HCT116 (cell line): ENCODE measurements around the gene INPP5E. TPM values are rescaled to one million over a fixed set of nuclear protein-coding genes. Genes with fewer than 3 reads are reported as not detected.

Source experiments
- ATAC-seq: fragments of 200-7000 bp; cut with Tn5 transposase; 2 replicates; pipeline ENCODE4 v1.9.1; 2020; ENCODE audit warnings: mild to moderate bottlenecking, moderate library complexity
- BruUV-seq: library from RNA; stranded (reverse); fragments of 400-500 nt; replicated peaks from 2 replicates; lab custom pipeline; 2021; lab: Mats Ljungman, UMichigan
- CTCF ChIA-PET: fragments of 300-600 bp; sonication (Branson Sonifier 250); formaldehyde crosslinking; loops from one replicate; lab custom pipeline; 2021; ENCODE audit warnings: antibody characterized with exemption; lab: Charles Lee
- POLR2A ChIA-PET: fragments of 300-600, 350-600 bp; sonication (Branson Sonifier 250); formaldehyde crosslinking; loops from one replicate; lab custom pipeline; 2021; ENCODE audit warnings: antibody characterized with exemption; lab: Charles Lee
- RAD21 ChIA-PET, 2 experiments: fragments of 300-600 bp; sonication (Branson Sonifier 250); formaldehyde crosslinking; loops; one replicate each; lab custom pipeline; 2023; ENCODE audit warnings: low total read pairs in 2 of 2; ENCODE audit not compliant: uncharacterized antibody in 2 of 2, unreplicated experiment in 2 of 2, low non-redundant PET in 1 of 2; lab: Charles Lee
- DNase-seq: peaks from one replicate; pipeline ENCODE4 v3.0.0-alpha.2; 2010; ENCODE audit warnings: low read depth, low spot score
- H2AFZ ChIP-seq: fragments of 200-600 bp; shearing (Covaris generic), sonication (generic); 2 replicates; pipeline ENCODE4 v1.6.1; 2017; ENCODE audit warnings: low read depth, mixed run types, mixed read lengths, antibody characterized with exemption, low read length; ENCODE audit not compliant: poor library complexity, severe bottlenecking
- H3K27ac ChIP-seq: 2 replicates; pipeline ENCODE4 v1.5.1; 2012; ENCODE audit warnings: low read depth, low read length
- H3K27me3 ChIP-seq: fragments of 200-600 bp; sonication (generic); 2 replicates; pipeline ENCODE4 v1.6.1; 2016; ENCODE audit warnings: mixed run types, low read length, mixed read lengths; ENCODE audit not compliant: insufficient read depth
- H3K36me3 ChIP-seq, 2 experiments: fragments of 200-500 bp in 1 of 2; fragments of 200-600 bp in 1 of 2; sonication (Bioruptor generic) in 1 of 2; sonication (generic) in 1 of 2; 2 replicates each; pipeline versions ENCODE4 v1.5.1 to v1.6.1; 2014 to 2016; ENCODE audit warnings: low read length in 2 of 2, inconsistent platforms in 1 of 2, mixed read lengths in 1 of 2, mixed run types in 1 of 2; ENCODE audit not compliant: insufficient read depth in 2 of 2, control insufficient read depth in 1 of 2
- H3K4me1 ChIP-seq, 2 experiments: fragments of 200-600 bp in 1 of 2; sonication (generic) in 1 of 2; 2 replicates each; pipeline versions ENCODE4 v1.5.1 to v1.6.1; 2012 to 2017; ENCODE audit warnings: low read length in 2 of 2, inconsistent platforms in 1 of 2, mild to moderate bottlenecking in 1 of 2, mixed read lengths in 1 of 2, mixed run types in 1 of 2, moderate library complexity in 1 of 2; ENCODE audit not compliant: insufficient read depth in 2 of 2, control insufficient read depth in 1 of 2
- H3K4me2 ChIP-seq: fragments of 200-600 bp; sonication (generic); 2 replicates; pipeline ENCODE4 v1.6.1; 2017; ENCODE audit warnings: mixed run types, low read length, mixed read lengths
- H3K4me3 ChIP-seq, 2 experiments: fragments of 200-600 bp in 1 of 2; sonication (generic) in 1 of 2; replicated peaks in 1 of 2; 2 replicates each; pipeline ENCODE4 v1.5.1; 2011 to 2016; ENCODE audit warnings: low read length in 2 of 2, control low read depth in 1 of 2, low read depth in 1 of 2, mild to moderate bottlenecking in 1 of 2, mixed read lengths in 1 of 2, mixed run types in 1 of 2
- H3K79me2 ChIP-seq: fragments of 200-600 bp; sonication (generic); 2 replicates; pipeline ENCODE4 v1.6.1; 2017; ENCODE audit warnings: mild to moderate bottlenecking, mixed run types, low read length, moderate library complexity, mixed read lengths; ENCODE audit not compliant: insufficient read depth
- H3K9ac ChIP-seq: fragments of 200-600 bp; sonication (generic); 2 replicates; pipeline ENCODE4 v1.6.1; 2016; ENCODE audit warnings: low read length, mixed read lengths
- H3K9me2 ChIP-seq: fragments of 200-600 bp; sonication (generic), shearing (Covaris generic); 2 replicates; pipeline ENCODE4 v1.6.1; 2017; ENCODE audit warnings: mixed run types, mild to moderate bottlenecking, moderate library complexity; ENCODE audit not compliant: insufficient read depth
- H3K9me3 ChIP-seq, 2 experiments: fragments of 200-500 bp in 1 of 2; fragments of 200-600 bp in 1 of 2; sonication (Bioruptor generic) in 1 of 2; sonication (generic) in 1 of 2; 2 replicates each; pipeline ENCODE4 v1.6.1; 2014 to 2017; ENCODE audit warnings: low read length in 2 of 2, mixed read lengths in 2 of 2, inconsistent platforms in 1 of 2, low read depth in 1 of 2, mild to moderate bottlenecking in 1 of 2, mixed run types in 1 of 2, moderate library complexity in 1 of 2; ENCODE audit not compliant: control insufficient read depth in 1 of 2, insufficient read depth in 1 of 2
- H4K20me1 ChIP-seq: fragments of 200-600 bp; sonication (generic), shearing (Covaris generic); 2 replicates; pipeline ENCODE4 v1.6.1; 2017; ENCODE audit warnings: mixed run types, mild to moderate bottlenecking, moderate library complexity; ENCODE audit not compliant: insufficient read depth
- CBX3 ChIP-seq: IDR thresholded peaks from 2 replicates; pipeline ENCODE4 v1.6.1; 2012; ENCODE audit warnings: low read depth
- CEBPB ChIP-seq: IDR thresholded peaks from 2 replicates; pipeline ENCODE4 v1.6.1; 2012; ENCODE audit warnings: low read depth
- CTCF ChIP-seq, 3 experiments: fragments of 200-600 bp in 1 of 3; sonication (generic) in 1 of 3; IDR thresholded peaks in 2 of 3; conservative IDR thresholded peaks in 1 of 3; 2 replicates each; pipeline ENCODE4 v1.5.1; 2012 to 2017; ENCODE audit warnings: low read depth in 2 of 3, low read length in 2 of 3, antibody characterized with exemption in 1 of 3, borderline replicate concordance in 1 of 3, control low read depth in 1 of 3, mild to moderate bottlenecking in 1 of 3, mixed read lengths in 1 of 3, mixed run types in 1 of 3, moderate library complexity in 1 of 3; ENCODE audit not compliant: insufficient read depth in 1 of 3
- EGR1 ChIP-seq: IDR thresholded peaks from 2 replicates; pipeline ENCODE4 v1.6.1; 2012; ENCODE audit warnings: low read depth
- EZH2 ChIP-seq: fragments of 200-600 bp; sonication (generic); IDR thresholded peaks from 2 replicates; pipeline ENCODE4 v1.6.1; 2017; ENCODE audit warnings: antibody characterized with exemption, mixed run types
- EZH2phosphoT487 ChIP-seq: fragments of 200-600 bp; IDR thresholded peaks from 2 replicates; pipeline ENCODE4 v1.6.1; 2018; ENCODE audit warnings: antibody characterized with exemption, borderline replicate concordance
- FOSL1 ChIP-seq: IDR thresholded peaks from 2 replicates; pipeline ENCODE4 v1.6.1; 2012; ENCODE audit warnings: low read depth
- POLR2A ChIP-seq: IDR thresholded peaks from 2 replicates; pipeline ENCODE4 v1.7.0; 2011; ENCODE audit warnings: borderline replicate concordance; ENCODE audit not compliant: insufficient read depth, insufficient read length; ENCODE audit errors: extremely low read depth
- POLR2AphosphoS5 ChIP-seq: IDR thresholded peaks from 2 replicates; pipeline ENCODE4 v1.6.1; 2011; ENCODE audit warnings: mild to moderate bottlenecking, low read depth, low read length, moderate library complexity
- RAD21 ChIP-seq: IDR thresholded peaks from 2 replicates; pipeline ENCODE4 v1.6.1; 2012; ENCODE audit warnings: low read depth, mild to moderate bottlenecking
- SIN3A ChIP-seq: IDR thresholded peaks from 2 replicates; pipeline ENCODE4 v1.6.1; 2012; ENCODE audit warnings: low read depth
- SP1 ChIP-seq: IDR thresholded peaks from 2 replicates; pipeline ENCODE4 v1.6.1; 2012; ENCODE audit warnings: low read depth
- SRF ChIP-seq: IDR thresholded peaks from 2 replicates; pipeline ENCODE4 v1.6.1; 2012; ENCODE audit warnings: low read depth
- YY1 ChIP-seq: IDR thresholded peaks from 2 replicates; pipeline ENCODE4 v1.6.1; 2011; ENCODE audit warnings: low read length, low read depth, moderate library complexity, mild to moderate bottlenecking; ENCODE audit not compliant: insufficient replicate concordance; ENCODE audit errors: extremely low read depth
- ZFX ChIP-seq: fragments of 450-650 bp; IDR thresholded peaks from 2 replicates; pipeline ENCODE4 v1.6.1; 2017
- intact Hi-C: fragments of 100-400 bp; cut with micrococcal nuclease; formaldehyde crosslinking; loops from 2 replicates; pipeline ENCODE4 v1.10.0; 2022
- total RNA-seq: library from RNA; stranded (reverse); gene quantifications from one replicate; pipeline ENCODE4 v1.2.1, GENCODE V29; 2021; ENCODE audit not compliant: unreplicated experiment
- TF ChIP-seq, protein P1 (sequence below): IDR thresholded peaks from 2 replicates; pipeline ENCODE4 v1.6.1; 2012; ENCODE audit warnings: low read depth
- TF ChIP-seq, protein P2 (sequence below): IDR thresholded peaks from 2 replicates; pipeline ENCODE4 v1.6.1; 2012
- TF ChIP-seq, protein P3 (sequence below): IDR thresholded peaks from 2 replicates; pipeline ENCODE4 v1.6.1; 2011; ENCODE audit warnings: mild to moderate bottlenecking, low read length, moderate library complexity; ENCODE audit not compliant: insufficient replicate concordance; ENCODE audit errors: extremely low read depth

INPP5E gene
- total RNA-seq, 1 experiment from 2014 or later: 23.8 TPM

- POLR2A ChIA-PET: no interaction called here
- no peaks in the 10 kb centered on the region for H3K9me3 ChIP-seq
- RAD21 ChIA-PET: no interaction called here
- H3K9ac ChIP-seq: no peak overlapping the region
- H3K27ac ChIP-seq: no peak overlapping the region
- H3K79me2 ChIP-seq: peaks cover 34% of the 10 kb centered on the region
- CTCF ChIA-PET: no interaction called here
- no peaks in the 10 kb centered on the region for H3K4me1 ChIP-seq
- H2AFZ ChIP-seq: no peak overlapping the region
- H3K9me2 ChIP-seq: no peaks in the 10 kb centered on the region
- no TSS peak for BruUV-seq
- intact Hi-C loops: no loop called here
- peaks cover 65 to 66% of the 10 kb centered on the region in 2 experiments for H3K36me3 ChIP-seq
- TF ChIP-seq ZFX (no peak), POLR2A (no peak), CTCF (IDR thresholded peaks at IDR 0.05 in 2 of 3, conservative IDR thresholded peaks at IDR 0.05 in 1 of 3; ENCODE audit: borderline replicate concordance in 1 of 3, insufficient read depth in 1 of 3, low read depth in 2 of 3, low read length in 2 of 3) (no peak), SIN3A (no peak), SP1 (no peak), EZH2 (no peak), RAD21 (no peak), POLR2AphosphoS5 (no peak), SRF (no peak), EZH2phosphoT487 (no peak), CEBPB (no peak), CBX3 (no peak), FOSL1 (no peak), EGR1 (no peak), YY1 (no peak)
- TF ChIP-seq, protein P1, sequence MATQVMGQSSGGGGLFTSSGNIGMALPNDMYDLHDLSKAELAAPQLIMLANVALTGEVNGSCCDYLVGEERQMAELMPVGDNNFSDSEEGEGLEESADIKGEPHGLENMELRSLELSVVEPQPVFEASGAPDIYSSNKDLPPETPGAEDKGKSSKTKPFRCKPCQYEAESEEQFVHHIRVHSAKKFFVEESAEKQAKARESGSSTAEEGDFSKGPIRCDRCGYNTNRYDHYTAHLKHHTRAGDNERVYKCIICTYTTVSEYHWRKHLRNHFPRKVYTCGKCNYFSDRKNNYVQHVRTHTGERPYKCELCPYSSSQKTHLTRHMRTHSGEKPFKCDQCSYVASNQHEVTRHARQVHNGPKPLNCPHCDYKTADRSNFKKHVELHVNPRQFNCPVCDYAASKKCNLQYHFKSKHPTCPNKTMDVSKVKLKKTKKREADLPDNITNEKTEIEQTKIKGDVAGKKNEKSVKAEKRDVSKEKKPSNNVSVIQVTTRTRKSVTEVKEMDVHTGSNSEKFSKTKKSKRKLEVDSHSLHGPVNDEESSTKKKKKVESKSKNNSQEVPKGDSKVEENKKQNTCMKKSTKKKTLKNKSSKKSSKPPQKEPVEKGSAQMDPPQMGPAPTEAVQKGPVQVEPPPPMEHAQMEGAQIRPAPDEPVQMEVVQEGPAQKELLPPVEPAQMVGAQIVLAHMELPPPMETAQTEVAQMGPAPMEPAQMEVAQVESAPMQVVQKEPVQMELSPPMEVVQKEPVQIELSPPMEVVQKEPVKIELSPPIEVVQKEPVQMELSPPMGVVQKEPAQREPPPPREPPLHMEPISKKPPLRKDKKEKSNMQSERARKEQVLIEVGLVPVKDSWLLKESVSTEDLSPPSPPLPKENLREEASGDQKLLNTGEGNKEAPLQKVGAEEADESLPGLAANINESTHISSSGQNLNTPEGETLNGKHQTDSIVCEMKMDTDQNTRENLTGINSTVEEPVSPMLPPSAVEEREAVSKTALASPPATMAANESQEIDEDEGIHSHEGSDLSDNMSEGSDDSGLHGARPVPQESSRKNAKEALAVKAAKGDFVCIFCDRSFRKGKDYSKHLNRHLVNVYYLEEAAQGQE: no peak
- TF ChIP-seq, protein P2, sequence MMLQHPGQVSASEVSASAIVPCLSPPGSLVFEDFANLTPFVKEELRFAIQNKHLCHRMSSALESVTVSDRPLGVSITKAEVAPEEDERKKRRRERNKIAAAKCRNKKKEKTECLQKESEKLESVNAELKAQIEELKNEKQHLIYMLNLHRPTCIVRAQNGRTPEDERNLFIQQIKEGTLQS: no peak
- TF ChIP-seq, protein P3, sequence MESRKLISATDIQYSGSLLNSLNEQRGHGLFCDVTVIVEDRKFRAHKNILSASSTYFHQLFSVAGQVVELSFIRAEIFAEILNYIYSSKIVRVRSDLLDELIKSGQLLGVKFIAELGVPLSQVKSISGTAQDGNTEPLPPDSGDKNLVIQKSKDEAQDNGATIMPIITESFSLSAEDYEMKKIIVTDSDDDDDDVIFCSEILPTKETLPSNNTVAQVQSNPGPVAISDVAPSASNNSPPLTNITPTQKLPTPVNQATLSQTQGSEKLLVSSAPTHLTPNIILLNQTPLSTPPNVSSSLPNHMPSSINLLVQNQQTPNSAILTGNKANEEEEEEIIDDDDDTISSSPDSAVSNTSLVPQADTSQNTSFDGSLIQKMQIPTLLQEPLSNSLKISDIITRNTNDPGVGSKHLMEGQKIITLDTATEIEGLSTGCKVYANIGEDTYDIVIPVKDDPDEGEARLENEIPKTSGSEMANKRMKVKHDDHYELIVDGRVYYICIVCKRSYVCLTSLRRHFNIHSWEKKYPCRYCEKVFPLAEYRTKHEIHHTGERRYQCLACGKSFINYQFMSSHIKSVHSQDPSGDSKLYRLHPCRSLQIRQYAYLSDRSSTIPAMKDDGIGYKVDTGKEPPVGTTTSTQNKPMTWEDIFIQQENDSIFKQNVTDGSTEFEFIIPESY: no peak
- DNase-seq: no peak
- no peak for ATAC-seq
- H3K4me2 ChIP-seq: no peak overlapping the region
- H3K27me3 ChIP-seq: no peaks in the 10 kb centered on the region
- no peak overlapping the region for H3K4me3 ChIP-seq
- H4K20me1 ChIP-seq: no peaks in the 10 kb centered on the region; the same call in 1 of the 2 replicates
Measured at GRCh38 chr9:136465500-136466154, 26.0 kb upstream of the INPP5E start.
